Renal cortical epithelial cell (primary cell): Measurements from ENCODE around the gene ARMH1. TPM values are rescaled to one million over a fixed set of nuclear protein-coding genes. Genes with fewer than 3 reads are reported as not detected.
A peak's percentile ranks its signal among the peaks of the same experiment; 100 is the strongest.
"Not testable (repeated sequence)": the region's sequence is repeated elsewhere in the genome, so short reads cannot be mapped to it uniquely, and the experiment has no call there.

Source experiments
- DNase-seq: peaks from one replicate; pipeline ENCODE4 v3.0.0-alpha.2; 2011; ENCODE audit warnings: low read depth
- total RNA-seq: library from RNA; depleted of rRNA; stranded (reverse); fragments of >200 nt; gene quantifications from 2 replicates; pipeline ENCODE4 v1.2.3, GENCODE V29; 2014

ARMH1 gene
- total RNA-seq, 1 donor from 2014 or later: 6.7 TPM

GRCh38 chr1:44644806-44645205 is 29.7 kb upstream of the ARMH1 start:
- DNase-seq: no peak

DNA sequence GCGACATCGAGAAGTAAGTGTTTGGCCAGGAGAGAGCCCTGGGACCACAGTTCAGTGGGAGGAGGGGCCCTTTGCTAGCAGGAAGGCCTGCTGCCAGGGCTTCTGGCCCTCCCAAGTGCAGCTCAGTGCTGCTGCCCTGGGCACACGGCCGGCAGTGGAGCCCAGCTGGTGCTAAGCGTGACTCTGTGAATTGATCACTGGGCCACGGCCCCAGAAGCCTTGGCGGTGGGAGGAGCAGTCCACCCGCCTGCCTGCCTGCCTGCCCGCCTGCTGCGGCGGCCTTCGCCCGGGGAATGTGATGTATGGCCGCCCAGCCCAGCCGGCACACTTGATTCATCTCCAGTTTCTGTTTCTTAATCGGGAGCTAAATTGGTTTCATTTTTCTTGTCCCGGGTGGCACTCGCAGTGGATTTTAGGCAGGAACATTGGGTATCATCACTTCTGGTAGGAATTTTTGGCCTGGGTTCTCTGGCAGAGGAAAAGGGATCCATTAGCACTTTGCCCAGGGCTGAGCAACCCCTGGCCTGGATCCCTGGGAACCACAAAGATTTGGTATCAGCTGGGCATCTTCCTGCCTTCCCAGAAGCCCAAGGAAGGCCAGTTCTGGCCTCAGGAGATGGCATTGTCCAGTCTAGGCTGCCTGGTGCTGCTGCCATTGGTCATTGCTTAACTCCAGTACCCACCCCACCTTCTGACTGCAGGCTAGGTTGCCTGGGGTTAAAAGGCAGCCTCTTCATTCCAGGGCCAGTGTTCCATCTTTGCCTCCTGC is 28.9 kb upstream of the ARMH1 start:
- no peak for DNase-seq

- no peak for DNase-seq
Observed at GRCh38 chr1:44646261-44647110, 28.0 kb upstream of the ARMH1 start.

- no peak for DNase-seq
Observed at GRCh38 chr1:44647896-44648295, 26.6 kb upstream of the ARMH1 start.

GRCh38 chr1:44648529-44649250 is 25.8 kb upstream of the ARMH1 start:
- DNase-seq: no peak

DNA sequence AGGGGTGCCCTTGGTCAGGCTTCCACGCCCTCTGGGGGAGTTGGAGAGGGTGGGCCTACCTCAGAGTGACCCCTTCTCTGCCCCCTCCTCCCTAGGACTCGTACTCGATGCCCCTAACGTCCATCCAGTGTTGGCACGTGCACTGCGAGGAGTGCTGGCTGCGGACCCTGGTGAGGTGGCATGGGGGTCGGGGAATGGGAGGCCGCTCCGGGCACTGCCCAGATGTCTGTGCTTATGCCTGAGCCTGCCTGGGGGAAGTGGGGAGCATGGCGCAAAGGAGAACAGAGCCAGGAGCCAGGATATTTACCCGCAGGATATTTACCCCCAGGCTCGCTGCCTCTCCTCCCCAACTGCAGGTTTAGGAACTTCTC is 24.7 kb upstream of the ARMH1 start:
- no peak for DNase-seq

DNA sequence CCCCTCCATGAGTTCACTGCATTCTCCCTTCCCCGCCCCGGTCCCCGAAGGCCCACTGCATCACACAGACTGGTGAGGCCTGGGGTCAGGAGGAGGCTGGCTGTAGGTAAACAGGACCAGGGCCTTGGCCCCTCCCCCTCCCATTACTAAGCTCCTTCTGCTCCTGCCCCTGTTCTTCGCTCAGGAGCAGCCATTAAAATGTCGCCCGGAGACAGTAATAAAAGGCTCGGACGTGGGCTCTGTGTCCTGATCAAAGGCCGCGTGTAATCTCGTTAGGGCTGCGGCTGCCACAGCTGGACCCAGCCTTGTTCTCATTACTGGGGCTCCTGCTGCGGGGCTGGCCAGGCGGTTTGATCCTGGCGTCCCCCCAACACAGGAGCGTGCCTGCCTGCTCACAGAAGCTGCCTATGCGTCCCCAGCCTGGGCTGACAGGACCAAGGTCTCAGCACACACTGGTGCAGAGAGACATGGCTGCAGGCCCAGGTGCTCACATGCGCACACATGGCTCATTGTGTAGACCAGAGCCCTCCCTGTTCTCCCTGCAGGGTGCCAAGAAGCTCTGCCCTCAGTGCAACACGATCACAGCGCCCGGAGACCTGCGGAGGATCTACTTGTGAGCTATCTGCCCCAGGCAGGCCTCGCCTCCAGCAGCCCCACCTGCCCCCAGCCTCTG is 24.2 kb upstream of the ARMH1 start:
- DNase-seq: no peak

GRCh38 chr1:44651069-44651468 is 23.4 kb upstream of the ARMH1 start:
- no peak for DNase-seq

DNA sequence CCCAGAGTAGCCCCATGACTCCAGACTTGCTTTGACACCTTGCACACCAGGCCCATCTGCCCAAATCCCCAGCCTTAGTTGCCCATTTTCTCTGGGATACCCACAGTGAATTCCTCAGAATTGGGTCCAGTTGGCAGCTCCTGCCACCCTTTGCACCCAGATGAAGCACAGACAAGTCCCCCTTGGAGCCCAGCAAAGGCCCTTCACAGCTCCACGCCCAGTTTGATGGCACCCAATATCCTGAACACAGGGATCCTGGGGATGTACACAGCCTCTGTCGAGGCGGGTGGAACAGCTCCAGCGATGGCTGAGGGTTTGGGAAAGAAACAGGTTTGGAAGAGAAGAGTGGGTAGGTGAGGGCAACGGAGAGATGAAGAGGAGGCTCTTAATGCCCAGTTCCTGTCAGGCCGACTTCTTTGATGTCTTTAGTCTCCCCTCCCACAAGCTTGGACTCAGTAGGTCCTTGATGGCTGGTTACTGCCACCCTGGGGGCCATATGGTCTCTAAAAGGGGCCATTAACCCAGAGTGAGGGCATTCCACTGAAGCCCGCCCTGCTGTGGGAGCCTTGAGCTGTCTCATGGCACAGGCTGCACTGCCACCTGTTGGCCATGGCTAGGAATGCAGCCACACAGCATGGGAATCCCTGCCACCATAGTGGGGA is 21.9 kb upstream of the ARMH1 start:
- DNase-seq: no peak

- DNase-seq: no peak
Observed at GRCh38 chr1:44653107-44653964, 21.2 kb upstream of the ARMH1 start.

GRCh38 chr1:44654621-44655187 is 19.8 kb upstream of the ARMH1 start:
- DNase-seq: no peak

GRCh38 chr1:44655609-44656008 is 18.9 kb upstream of the ARMH1 start:
- no peak for DNase-seq

GRCh38 chr1:44659566-44659965 is 14.9 kb upstream of the ARMH1 start:
- no peak for DNase-seq

DNA sequence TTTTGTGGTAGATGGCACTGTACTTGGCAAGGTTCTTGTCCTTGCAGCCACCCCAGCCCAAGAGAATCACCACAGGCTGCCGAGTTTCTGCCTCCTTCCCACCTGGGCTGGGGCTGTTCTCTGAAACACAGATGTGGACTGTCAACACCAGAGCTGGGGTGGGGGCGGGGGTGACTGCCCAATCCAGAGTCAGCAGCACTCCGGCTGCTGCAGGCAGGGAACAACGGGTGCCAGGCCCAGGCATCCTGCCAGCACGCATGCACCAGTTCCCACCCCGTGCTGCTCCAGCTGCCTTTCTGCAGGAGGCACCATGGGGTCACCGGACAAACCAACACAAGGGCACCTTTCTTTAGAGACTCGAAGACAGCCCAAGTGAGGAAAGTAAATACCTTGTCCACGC is 14.3 kb upstream of the ARMH1 start:
- peak; percentile 63 for DNase-seq

- no peak for DNase-seq
Observed at GRCh38 chr1:44661781-44662682, 12.5 kb upstream of the ARMH1 start.

DNA sequence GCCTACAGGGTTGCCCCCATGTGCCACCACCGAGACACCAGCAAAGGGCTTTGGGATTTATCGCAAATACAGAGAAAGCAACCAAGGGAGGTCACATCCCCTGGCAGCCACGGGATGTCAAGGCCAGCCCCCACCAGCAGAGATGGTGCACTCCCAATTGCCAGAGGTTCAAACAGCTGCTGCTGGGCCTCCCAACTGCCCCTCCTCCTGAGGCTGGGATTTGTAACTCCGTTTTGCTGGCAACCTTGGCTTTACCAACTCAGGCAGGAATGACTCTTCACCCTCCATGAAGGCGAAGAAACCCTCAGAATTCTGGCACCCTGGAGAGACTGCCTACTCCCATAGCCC is 11.9 kb upstream of the ARMH1 start:
- DNase-seq: no peak

GRCh38 chr1:44663417-44663816 is 11.1 kb upstream of the ARMH1 start:
- DNase-seq: no peak

DNA sequence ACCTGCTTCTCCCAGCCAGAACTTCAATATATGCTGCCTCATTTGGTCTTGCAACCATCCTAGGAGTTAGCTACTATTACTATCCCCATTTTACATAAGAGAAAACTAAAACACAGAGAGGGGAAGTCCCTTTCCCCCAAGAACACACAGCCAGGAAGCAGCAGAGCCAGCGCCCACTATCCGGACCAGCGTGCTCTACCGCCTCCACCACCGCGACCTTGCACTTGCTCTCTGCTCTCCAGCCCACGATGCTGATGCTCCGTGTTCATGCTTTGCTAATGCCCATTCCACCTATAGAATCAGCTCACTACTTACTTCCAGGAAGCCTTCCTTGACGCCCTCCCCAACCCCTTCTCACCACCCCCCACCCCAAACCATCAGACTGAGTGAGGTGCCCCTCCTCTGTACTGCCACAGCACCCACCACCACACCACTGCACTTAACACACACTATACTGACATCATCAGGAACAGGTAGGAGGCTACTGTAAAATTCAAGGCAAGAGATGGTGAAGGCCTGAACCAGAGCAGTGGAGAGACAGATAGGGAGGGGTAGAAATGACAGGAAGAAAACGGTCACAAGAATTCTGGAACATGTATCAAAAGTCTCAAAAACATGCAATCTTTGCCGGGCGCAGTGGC is 9.7 kb upstream of the ARMH1 start:
- DNase-seq: no peak

GRCh38 chr1:44666719-44667118 is 7.8 kb upstream of the ARMH1 start:
- not testable (repeated sequence) for DNase-seq
